Tibial artery (tissue), 4 donors: ENCODE results near the gene TTC7B.

ENCODE experiments used
- DNase-seq, 2 donors: peaks; one replicate each; pipeline ENCODE4 v3.0.0-alpha.2; 2019
- H3K27ac ChIP-seq, 2 donors: fragments of 200-600 bp; sonication (generic) in 1 of 2; 1 replicate in 1 of 2; 2 replicates in 1 of 2; pipeline ENCODE4 v1.5.1; 2018 to 2019; ENCODE audit warnings: mild to moderate bottlenecking in 1 of 2
- H3K27me3 ChIP-seq, 2 donors: fragments of 200-600 bp; sonication (generic) in 1 of 2; one replicate each; pipeline versions ENCODE4 v1.5.1 to v1.6.0; 2016 to 2019
- H3K36me3 ChIP-seq, 3 donors: fragments of 200-600 bp; sonication (generic) in 2 of 3; one replicate each; pipeline ENCODE4 v1.5.1; 2016 to 2019; ENCODE audit warnings: mild to moderate bottlenecking in 2 of 3
- H3K4me1 ChIP-seq, 4 donors: fragments of 200-600 bp; sonication (generic) in 2 of 4; 1 replicate in 3 of 4; 2 replicates in 1 of 4; pipeline ENCODE4 v1.5.1; 2016 to 2019
- H3K4me3 ChIP-seq, 2 donors: fragments of 200-600 bp; sonication (generic) in 1 of 2; 1 replicate in 1 of 2; 2 replicates in 1 of 2; pipeline ENCODE4 v1.5.1; 2018 to 2019; ENCODE audit warnings: mild to moderate bottlenecking in 2 of 2
- H3K9me3 ChIP-seq, 3 donors: fragments of 200-600 bp; sonication (generic) in 1 of 3; one replicate each; pipeline ENCODE4 v1.5.1; 2016 to 2019
- intact Hi-C: fragments of 100-400 bp; cut with DNase I; formaldehyde crosslinking; loops from one replicate; pipeline ENCODE4 v1.15.0; 2023; ENCODE audit warnings: low total_unique reads
- TF ChIP-seq, protein P1 (sequence below), 2 experiments: fragments of 200-600 bp in 1 of 2; fragments of 450-650 bp in 1 of 2; IDR thresholded peaks; one replicate each; pipeline ENCODE4 v1.5.1; 2017 to 2019; ENCODE audit warnings: antibody characterized with exemption in 2 of 2, mild to moderate bottlenecking in 1 of 2, moderate library complexity in 1 of 2

Gene TTC7B

DNA sequence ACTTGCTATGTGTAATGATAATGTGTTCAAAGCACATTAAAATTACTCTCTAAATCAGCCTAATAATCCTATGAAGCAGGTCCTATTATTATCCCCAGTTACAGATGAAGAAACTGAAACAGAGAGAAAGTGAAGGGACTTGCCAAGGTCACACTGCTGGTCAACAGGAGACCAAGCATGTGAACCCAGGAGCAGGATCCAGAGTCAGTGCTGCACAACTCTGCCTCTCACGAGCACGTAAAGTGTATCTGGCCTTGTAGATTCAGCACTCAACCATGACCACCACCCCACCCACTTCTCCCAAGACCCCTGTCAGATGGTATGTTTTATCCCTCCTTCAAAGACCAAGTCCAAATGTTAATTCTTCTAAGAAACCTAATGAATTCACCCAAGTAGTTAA lies 100.7 kb downstream of the TTC7B start:
- no peak overlapping the region for H3K27ac ChIP-seq
- TF ChIP-seq, protein P1, sequence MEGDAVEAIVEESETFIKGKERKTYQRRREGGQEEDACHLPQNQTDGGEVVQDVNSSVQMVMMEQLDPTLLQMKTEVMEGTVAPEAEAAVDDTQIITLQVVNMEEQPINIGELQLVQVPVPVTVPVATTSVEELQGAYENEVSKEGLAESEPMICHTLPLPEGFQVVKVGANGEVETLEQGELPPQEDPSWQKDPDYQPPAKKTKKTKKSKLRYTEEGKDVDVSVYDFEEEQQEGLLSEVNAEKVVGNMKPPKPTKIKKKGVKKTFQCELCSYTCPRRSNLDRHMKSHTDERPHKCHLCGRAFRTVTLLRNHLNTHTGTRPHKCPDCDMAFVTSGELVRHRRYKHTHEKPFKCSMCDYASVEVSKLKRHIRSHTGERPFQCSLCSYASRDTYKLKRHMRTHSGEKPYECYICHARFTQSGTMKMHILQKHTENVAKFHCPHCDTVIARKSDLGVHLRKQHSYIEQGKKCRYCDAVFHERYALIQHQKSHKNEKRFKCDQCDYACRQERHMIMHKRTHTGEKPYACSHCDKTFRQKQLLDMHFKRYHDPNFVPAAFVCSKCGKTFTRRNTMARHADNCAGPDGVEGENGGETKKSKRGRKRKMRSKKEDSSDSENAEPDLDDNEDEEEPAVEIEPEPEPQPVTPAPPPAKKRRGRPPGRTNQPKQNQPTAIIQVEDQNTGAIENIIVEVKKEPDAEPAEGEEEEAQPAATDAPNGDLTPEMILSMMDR (IDR thresholded peaks at IDR 0.05), result no peak
- no peak overlapping the region for H3K4me3 ChIP-seq
- no peaks in the 10 kb centered on the region for H3K9me3 ChIP-seq
- H3K36me3 ChIP-seq, result peaks cover 0 to 11% (median 7%) of the 10 kb centered on the region in 3 donors
- intact Hi-C loops, result no loop called here
- DNase-seq, result no peak
- peaks cover 0 to 11% (median 2%) of the 10 kb centered on the region in 4 donors for H3K4me1 ChIP-seq
- H3K27me3 ChIP-seq, result no peaks in the 10 kb centered on the region

DNA sequence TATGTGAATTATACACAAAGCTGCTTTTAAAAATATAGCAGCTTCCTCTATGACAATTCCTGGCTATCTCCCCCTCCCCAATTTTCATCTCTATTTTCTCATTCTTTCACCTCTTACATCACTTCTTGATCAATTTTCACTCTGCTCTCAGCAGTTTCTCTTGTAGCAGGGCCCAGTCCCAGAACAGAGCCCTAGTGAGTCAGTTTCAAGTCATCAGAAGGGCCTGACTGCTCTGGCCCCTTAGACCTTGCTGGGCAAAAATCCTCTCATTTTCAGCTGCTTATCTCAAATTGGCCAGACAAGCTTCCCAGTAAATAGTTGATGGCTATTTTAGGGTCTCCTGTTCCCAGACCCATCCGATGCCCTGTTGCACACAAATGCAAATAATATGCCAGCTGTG lies 101.4 kb downstream of the TTC7B start:
- intact Hi-C loops, result no loop called here
- no peaks in the 10 kb centered on the region for H3K9me3 ChIP-seq
- TF ChIP-seq, protein P1 (IDR thresholded peaks at IDR 0.05), result no peak
- peaks cover 0 to 11% (median 2%) of the 10 kb centered on the region in 4 donors for H3K4me1 ChIP-seq
- no peak overlapping the region for H3K27ac ChIP-seq
- H3K4me3 ChIP-seq, result no peak overlapping the region
- no peaks in the 10 kb centered on the region for H3K27me3 ChIP-seq
- no peak for DNase-seq
- H3K36me3 ChIP-seq, result peaks cover 0 to 11% (median 7%) of the 10 kb centered on the region in 3 donors

DNA sequence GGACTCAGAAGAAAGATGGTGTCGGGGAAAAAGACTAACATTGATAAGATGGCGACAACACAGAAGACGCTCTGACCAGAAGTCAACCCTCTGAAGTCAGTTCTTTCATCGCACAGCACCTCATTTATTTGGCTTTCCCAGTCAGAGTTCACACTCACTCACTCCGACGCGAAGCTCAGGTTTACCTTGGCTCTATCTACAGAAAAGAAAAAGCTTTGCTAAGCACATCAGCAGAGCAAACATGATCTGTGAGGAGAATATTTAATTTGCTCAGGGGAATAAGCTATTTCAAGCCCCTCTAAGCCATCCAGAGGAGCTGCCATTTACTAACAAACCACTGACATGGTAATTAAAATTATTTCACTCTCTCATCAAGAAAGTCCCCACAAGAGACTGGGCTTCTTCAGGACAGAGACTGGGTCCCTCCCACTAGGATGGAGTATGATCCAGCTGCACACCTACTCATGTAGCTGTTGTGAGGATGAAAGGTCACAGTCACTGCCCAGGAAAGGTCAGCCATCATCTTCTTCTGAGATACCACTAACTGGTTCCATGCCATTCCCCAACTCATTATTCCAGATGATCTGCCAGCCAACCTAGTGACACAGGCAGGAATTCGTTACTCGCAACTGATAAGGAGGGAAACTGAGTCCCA lies 111.4 kb downstream of the TTC7B start:
- H3K4me1 ChIP-seq, result no peaks in the 10 kb centered on the region
- H3K27me3 ChIP-seq, result no peaks in the 10 kb centered on the region
- H3K27ac ChIP-seq, result no peak overlapping the region
- H3K36me3 ChIP-seq, result no peaks in the 10 kb centered on the region
- H3K9me3 ChIP-seq, result no peaks in the 10 kb centered on the region
- DNase-seq, result no peak
- intact Hi-C loops, result loop anchor here (10.0 kb wide), 1 partner anchor 400 kb away; no protein-coding TSS in a partner anchor
- H3K4me3 ChIP-seq, result no peak overlapping the region
- TF ChIP-seq, protein P1 (IDR thresholded peaks at IDR 0.05), result no peak

DNA sequence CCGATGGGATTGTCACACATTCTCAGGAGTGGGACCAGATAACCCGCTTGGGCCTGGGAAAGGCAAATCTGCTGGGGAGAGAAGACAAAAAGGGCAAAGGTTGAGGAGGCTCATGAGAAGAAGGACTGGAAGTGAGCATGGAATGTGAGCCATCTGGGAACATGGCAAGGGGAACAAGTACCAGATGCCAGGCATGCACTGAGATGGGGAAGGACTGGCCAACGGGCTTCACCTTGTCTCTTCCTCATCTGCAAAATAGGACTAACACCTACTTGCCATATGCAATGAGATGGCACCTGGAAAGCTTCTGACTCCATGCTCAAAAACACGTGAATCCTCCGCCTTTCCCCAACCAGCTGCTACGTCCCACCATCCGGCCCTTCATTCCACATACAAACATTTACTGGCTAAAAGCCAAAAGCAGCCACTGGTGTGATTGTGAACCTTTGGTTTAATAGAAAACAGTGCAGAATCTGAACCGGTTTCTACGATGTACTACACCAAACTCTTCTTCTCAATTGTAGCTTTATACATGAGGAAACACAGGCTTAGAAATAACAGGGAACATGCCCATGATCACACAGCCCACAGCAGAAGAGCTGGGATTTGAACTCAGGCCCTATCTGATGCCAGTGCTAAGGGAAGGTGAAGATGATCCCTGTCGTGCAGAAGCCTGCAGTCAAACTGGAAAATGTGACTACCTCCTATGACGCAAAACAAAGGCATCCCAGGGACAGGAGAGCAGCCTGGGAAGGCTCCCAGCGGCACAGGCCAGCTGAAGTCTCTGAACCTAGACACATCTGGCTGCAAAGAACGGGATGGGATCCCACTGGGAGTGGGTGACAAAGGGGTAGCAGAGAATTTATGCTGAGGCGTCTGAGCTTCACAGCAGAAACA lies 112.1 kb downstream of the TTC7B start:
- Histone ChIP-seq H3K27ac (no peak overlapping the region), H3K27me3 (no peaks in the 10 kb centered on the region), H3K4me1 (peaks cover 0 to under 1% (median 0%) of the 10 kb centered on the region in 4 donors), H3K9me3 (no peaks in the 10 kb centered on the region), H3K4me3 (no peak overlapping the region), H3K36me3 (no peaks in the 10 kb centered on the region)
- intact Hi-C loops, result loop anchor here (10.0 kb wide), 1 partner anchor 399 kb away; no protein-coding TSS in a partner anchor
- TF ChIP-seq, protein P1 (IDR thresholded peaks at IDR 0.05), result no peak
- no peak for DNase-seq

DNA sequence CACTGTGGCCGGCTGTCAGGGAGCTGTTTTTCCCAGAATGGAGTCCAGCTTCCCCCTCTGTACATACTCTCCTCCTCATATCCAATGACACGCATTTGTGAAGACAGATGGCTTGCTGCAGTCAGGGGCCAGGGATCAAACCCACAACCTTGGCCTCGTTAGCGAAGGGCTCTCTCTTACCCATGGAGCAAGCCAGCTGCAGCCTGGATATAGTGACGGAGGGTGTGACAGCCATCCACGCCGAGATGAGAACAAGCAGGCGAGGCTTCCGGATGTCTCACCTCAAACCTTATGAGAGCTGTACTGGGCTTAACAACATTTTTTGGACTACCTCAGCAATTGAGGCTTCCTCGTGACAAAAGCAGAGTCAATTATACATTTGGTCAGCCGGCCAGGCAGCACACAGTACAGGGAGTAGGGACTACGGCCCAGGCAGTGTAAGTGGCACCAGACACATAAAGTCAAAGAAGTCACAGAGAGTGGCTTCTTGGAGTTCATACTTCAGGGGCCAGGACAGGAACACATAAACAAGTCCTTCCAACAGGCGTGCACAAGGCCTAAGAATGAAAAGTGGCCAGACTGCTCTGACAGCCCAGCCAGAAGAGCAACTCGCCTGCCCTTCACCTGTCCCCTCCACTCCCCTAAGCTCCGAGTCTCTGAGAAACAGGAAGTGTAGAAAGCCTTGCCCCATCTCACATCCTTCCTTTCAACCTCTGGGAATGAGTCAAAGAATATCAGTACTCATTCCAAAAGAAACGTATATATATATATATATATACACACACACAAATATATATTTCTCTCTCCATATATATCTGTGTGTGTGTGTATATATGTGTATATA lies 115.1 kb downstream of the TTC7B start:
- intact Hi-C loops, result loop anchor here (2.0 to 10.0 kb wide), 2 partner anchors 304 to 396 kb away; partner anchors contain the start of gene CALM1
- H3K4me1 ChIP-seq, result peaks cover 0 to 29% (median 22%) of the 10 kb centered on the region in 4 donors
- H3K36me3 ChIP-seq, result no peaks in the 10 kb centered on the region
- TF ChIP-seq, protein P1 (IDR thresholded peaks at IDR 0.05), result no peak
- DNase-seq, result no peak
- H3K27ac ChIP-seq, result no peak overlapping the region
- H3K4me3 ChIP-seq, result no peak overlapping the region
- H3K27me3 ChIP-seq, result no peaks in the 10 kb centered on the region
- no peaks in the 10 kb centered on the region for H3K9me3 ChIP-seq
